ENCODE results near the gene ELOVL6. TPM values are rescaled to one million over a fixed set of nuclear protein-coding genes. Genes with fewer than 3 reads are reported as not detected.

Gene ELOVL6
- total RNA-seq, 2 donors from 2014 or later: 43.5 to 44.8 TPM

DNA sequence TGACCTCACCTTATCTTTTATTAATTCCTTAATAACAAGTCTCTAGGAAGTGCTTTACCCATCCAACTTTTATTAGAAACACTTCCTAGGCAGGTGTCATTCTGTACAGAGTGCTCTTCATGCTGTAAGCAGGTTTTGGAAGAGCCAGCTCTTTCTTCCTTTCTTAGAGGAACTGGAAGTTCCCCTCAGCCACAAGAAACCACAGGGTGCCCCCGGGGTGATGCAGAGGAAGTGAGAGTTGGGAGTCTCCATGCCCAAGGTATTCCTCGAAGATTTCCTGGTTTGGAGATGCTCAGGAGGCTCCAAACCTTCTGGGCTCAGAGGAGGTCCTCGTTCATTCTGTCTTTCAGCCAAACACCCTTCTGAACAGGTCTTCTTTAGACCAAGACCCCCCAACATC is 201.9 kb downstream of the ELOVL6 start:
- no peaks in the 10 kb centered on the region for H3K9me3 ChIP-seq (ENCODE audit: control insufficient read depth, low read length)
- H3K36me3 ChIP-seq (ENCODE audit: control insufficient read depth, insufficient read depth, low read length): peaks cover 11% of the 10 kb centered on the region
- no peaks in the 10 kb centered on the region for H3K27me3 ChIP-seq (ENCODE audit: control insufficient read depth, insufficient read depth, low read length, poor library complexity, severe bottlenecking)
- H3K9ac ChIP-seq (ENCODE audit: extremely low read depth, low read length, poor library complexity, severe bottlenecking): no peak overlapping the region
- peaks cover 3% of the 10 kb centered on the region for H3K36me3 Mint-ChIP-seq (ENCODE audit: low read depth)
- no peak overlapping the region for H3K4me3 Mint-ChIP-seq
- no peak for DNase-seq
- H3K4me1 Mint-ChIP-seq: peaks cover 1% of the 10 kb centered on the region
- TF ChIP-seq, protein P1, sequence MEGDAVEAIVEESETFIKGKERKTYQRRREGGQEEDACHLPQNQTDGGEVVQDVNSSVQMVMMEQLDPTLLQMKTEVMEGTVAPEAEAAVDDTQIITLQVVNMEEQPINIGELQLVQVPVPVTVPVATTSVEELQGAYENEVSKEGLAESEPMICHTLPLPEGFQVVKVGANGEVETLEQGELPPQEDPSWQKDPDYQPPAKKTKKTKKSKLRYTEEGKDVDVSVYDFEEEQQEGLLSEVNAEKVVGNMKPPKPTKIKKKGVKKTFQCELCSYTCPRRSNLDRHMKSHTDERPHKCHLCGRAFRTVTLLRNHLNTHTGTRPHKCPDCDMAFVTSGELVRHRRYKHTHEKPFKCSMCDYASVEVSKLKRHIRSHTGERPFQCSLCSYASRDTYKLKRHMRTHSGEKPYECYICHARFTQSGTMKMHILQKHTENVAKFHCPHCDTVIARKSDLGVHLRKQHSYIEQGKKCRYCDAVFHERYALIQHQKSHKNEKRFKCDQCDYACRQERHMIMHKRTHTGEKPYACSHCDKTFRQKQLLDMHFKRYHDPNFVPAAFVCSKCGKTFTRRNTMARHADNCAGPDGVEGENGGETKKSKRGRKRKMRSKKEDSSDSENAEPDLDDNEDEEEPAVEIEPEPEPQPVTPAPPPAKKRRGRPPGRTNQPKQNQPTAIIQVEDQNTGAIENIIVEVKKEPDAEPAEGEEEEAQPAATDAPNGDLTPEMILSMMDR (conservative IDR thresholded peaks at IDR 0.05): no peak
- H3K4me1 ChIP-seq (ENCODE audit: control insufficient read depth, insufficient read depth, low read length): no peaks in the 10 kb centered on the region
- no peaks in the 10 kb centered on the region for H3K9me3 Mint-ChIP-seq
- no peak overlapping the region for H3K27ac ChIP-seq (ENCODE audit: low read depth, low read length)
- H3K27me3 Mint-ChIP-seq (ENCODE audit: insufficient read depth): no peaks in the 10 kb centered on the region
- H3K27ac Mint-ChIP-seq: no peak overlapping the region
- WGBS, 2 experiments (ENCODE audit: insufficient coverage in 1 of 2, insufficient read length in 1 of 2): 20 to 77% methylated on average over 1 to 3 of the region's 3 CpGs
- no peak overlapping the region for H3K4me3 ChIP-seq (ENCODE audit: low read length)
